SU-DHL-6 (cell line): Measurements from ENCODE around the gene RPS6KA2.

Experiments
- CTCF ChIP-seq: fragments of 200-600 bp; sonication (generic); IDR thresholded peaks from one replicate; pipeline ENCODE4 v1.5.1; 2017; ENCODE audit warnings: antibody characterized with exemption, mild to moderate bottlenecking, low read length, moderate library complexity; ENCODE audit not compliant: insufficient read depth, poor library complexity, severe bottlenecking
- EZH2phosphoT487 ChIP-seq: fragments of 200-600 bp; sonication (generic), shearing (Covaris generic); conservative IDR thresholded peaks from 2 replicates; pipeline ENCODE4 v1.6.1; 2018; ENCODE audit warnings: mild to moderate bottlenecking, antibody characterized with exemption, low read length, moderate library complexity, mixed read lengths

- TF ChIP-seq CTCF (no peak), EZH2phosphoT487 (no peak)
Measured at GRCh38 chr6:166420351-166420750, 206.7 kb downstream of the RPS6KA2 start.
